GM19438 (cell line): ENCODE data around the gene GLMN.
"Not testable (repeated sequence)": the region's sequence is repeated elsewhere in the genome, so short reads cannot be mapped to it uniquely, and the experiment has no call there.

Experiments used
- ATAC-seq: cut with Tn5 transposase; IDR thresholded peaks from one replicate; pipeline ENCODE4 v1.9.1; 2021; ENCODE audit warnings: low read depth; ENCODE audit not compliant: unreplicated experiment

GLMN gene

GRCh38 chr1:92299477-92300150 lies 827 bp upstream of the GLMN start:
- ATAC-seq, result no peak

DNA sequence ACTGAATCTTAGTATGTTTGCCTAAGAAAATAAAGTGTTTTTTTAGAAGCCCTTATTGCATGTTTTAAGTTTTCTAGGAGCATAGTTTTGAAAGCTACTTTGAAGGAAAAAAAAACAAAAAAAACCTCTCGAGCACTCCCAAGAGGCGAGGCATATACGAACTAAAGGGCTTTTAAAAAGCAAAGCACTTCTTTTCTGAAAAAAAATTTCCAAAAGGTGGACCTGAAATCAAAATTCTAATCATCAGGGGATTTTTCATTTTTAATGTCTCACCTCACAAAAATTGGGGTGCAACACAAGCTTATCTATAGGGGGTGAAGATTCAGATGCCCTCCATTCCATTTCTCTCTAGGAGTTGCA lies 594 bp downstream of the GLMN start:
- no peak for ATAC-seq

- no peak for ATAC-seq
These were observed 7.3 kb downstream of the GLMN start for GRCh38 chr1:92291372-92291999.

DNA sequence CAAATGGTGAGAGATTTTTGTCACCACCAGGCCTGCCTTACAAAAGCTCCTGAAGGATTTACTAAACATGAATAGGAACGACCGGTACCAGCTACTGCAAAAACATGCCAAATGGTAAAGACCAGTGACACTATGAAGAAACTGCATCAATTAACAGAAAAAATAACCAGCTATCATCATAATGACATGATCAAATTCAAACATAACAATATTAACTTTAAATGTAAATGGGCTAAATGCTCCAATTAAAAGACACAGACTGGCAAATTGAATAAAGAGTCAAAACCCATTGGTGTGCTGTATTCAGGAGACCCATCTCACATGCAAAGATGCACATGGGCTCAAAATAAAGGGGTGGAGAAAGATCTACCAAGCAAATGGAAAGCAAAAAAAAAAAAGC lies 17.4 kb downstream of the GLMN start:
- not testable (repeated sequence) for ATAC-seq

GRCh38 chr1:92279781-92280180 lies 19.0 kb downstream of the GLMN start:
- ATAC-seq, result not testable (repeated sequence)

- no peak for ATAC-seq
These were observed 21.6 kb downstream of the GLMN start for GRCh38 chr1:92277105-92277723.

- ATAC-seq, result no peak
These were observed 22.7 kb downstream of the GLMN start for GRCh38 chr1:92276082-92276481.

DNA sequence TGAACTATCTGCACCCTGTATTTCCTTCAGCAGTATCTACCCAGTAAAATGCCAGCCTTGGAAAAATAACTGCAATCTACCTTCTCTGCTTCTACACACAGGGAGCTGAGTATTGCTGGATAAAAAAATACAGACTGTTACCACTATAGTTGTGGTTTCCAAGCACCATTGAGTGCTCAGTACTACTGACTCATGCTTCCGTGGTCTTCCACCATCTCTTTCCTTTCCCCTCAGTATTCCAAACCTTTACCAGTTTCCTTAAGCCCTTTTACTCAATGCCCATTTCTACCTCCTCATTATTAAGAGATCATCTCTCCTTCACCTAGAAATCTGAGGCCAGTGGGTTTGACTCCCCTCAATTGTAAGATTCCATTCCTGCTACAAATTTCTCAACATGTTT lies 23.8 kb downstream of the GLMN start:
- ATAC-seq, result no peak

DNA sequence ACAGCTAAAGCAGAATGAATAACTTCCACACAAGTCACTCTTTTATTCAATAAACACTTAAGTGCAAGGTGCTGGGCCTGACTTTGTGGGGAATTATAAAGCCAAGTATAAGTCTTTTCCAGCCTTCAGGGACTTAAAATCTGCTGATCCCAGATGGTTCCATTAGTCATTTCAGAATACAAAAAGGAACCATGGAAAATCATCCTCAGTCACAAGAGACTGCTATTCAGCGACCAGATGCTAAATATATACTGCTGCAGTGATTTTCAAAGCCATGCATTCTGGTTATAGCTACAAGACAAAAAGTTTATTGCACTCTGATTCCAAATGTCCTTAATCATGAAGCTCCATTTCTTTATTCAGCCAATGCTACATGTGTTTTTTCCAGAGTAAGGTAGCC lies 25.7 kb downstream of the GLMN start:
- no peak for ATAC-seq

- ATAC-seq, result no peak
These were observed 36.3 kb downstream of the GLMN start for GRCh38 chr1:92262516-92262915.

DNA sequence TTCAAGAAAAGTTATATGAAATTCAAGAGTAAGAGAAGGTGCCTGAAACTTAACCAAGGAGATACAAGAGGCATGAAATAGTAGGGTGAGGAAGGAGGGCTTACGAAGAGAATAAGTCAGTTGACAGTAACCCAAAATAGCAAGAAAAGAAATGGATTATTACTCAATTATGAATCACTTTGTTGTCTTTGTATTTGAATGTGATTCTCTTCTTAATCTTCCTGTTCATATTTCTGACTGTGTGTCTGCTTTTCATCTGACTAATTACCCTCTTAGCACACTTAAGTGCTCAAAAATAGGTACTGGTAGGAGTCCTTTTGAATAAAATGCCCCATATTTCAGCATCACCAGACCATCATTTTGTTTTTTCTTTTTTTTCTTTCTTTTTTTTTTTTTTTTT lies 39.4 kb downstream of the GLMN start:
- ATAC-seq, result no peak

DNA sequence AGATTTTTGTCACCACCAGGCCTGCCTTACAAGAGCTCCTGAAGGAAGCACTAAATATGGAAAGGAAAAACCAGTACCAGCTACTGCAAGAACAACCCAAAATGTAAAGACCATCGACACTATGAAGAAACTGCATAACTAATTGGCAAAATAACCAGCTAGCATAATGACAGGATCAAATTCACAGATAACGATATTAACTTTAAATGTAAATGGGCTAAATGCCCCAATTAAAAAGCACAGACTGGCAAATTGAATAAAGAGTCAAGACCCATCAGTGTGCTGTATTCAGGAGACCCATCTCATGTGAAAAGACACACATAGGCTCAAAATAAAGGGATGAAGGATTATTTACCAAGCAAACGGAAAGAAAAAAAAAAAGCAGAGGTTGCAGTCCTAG lies 44.1 kb downstream of the GLMN start:
- not testable (repeated sequence) for ATAC-seq

DNA sequence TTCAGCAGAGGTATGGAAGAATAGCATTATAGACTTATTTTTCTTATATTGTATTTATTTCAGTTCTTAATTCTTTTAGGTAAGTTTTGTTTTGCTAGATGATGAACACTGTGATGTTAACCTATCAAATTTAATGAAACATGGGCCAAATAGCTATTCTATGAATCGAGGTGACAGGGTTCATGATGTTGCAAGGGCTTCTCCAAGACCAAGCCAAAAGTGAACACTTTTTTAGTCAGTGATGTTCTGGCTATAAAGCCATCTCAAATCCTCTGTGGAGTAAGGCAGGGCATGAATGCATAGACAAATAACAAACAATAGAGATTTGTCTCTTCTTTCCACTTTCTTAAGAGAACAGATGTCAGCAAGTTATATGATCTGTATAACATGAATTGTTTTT lies 54.4 kb downstream of the GLMN start:
- ATAC-seq, result no peak

- no peak for ATAC-seq
These were observed 58.8 kb downstream of the GLMN start for GRCh38 chr1:92240034-92240433.

- ATAC-seq, result no peak
These were observed 68.1 kb downstream of the GLMN start for GRCh38 chr1:92230736-92231135.

GRCh38 chr1:92228401-92228800 lies 70.4 kb downstream of the GLMN start:
- no peak for ATAC-seq

DNA sequence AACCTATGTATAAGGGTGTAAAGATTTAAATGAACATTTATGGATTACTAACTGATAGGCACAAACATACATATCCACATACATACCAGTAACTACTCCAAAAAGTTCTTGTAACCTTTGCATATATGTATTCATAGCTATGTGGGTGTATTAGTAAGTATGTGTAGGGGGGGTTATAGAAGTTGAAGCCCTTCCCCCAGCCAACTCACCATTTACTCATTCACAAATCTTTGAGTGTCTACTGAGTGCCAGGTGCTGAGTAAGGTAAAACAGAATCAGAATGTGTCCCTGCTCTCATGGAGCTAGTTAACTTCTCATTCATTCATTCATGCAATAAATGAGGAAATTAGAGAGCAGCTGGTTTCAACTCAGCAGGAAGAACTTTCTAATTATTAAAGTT lies 79.8 kb downstream of the GLMN start:
- ATAC-seq, result no peak

DNA sequence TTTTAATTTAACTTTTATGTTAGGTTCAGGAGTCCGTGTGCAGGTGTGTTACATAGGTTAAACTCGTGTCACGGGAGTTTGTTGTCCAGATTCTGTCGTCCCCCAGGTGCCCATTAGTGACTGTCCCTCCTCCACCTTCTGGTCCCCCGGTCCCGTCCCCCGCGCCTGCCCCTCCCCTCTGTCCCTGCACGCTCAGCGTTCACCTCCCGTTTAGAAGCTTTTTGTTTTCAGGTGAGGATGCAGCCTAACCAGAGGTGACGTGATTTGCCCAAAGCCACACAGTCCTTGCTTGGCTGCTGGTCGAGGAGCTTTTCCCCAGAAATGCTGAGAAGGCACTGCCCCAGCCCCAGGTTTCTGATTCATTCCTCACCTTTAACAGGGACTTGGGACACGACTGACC lies 80.2 kb downstream of the GLMN start:
- ATAC-seq, result no peak

- ATAC-seq, result no peak
These were observed 81.1 kb downstream of the GLMN start, which contains the start of gene C1orf146 for GRCh38 chr1:92217721-92218120. TSS of gene C1orf146 (plus strand) at chr1:92217915. CDS start at chr1:92231421, 13,506 bp downstream.

GRCh38 chr1:92211166-92211565 lies 87.6 kb downstream of the GLMN start:
- ATAC-seq, result no peak

DNA sequence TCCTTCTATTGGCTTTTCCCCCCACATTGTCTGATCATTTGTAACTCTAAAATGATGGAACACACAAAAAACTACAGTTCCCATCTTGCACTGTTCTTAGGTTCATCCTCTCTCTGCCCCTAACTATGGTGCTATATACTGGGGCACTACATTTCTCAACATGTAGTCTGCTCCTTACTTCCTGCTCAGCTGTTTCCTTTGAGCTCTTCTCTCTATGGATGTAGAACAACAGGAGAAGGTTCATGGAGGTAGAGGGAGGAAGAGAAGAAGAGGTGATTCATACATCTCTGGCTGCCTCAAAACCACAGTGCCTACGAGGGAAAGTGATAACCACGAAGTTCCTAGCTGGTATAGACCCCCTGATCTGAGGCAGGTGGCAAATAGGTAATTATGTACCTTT lies 88.1 kb downstream of the GLMN start:
- no peak for ATAC-seq

DNA sequence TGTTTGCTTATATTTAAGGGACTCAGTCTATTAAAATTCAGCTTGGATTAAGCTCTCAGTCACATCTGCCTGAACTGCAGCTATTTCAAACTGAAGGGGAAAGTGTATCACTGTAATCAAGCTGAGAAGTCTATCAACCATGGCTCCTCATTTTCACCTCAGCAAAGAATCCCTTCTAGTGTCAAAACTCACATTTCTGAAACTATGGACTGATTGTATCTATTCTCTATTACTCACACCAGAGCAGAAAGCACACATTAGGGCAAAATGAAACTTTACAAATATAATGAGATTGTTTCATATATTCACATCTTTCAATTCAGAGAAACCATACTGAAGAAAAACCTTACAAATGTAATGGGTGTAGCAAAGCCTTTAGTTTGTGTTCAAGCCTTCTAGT lies 95.7 kb downstream of the GLMN start:
- ATAC-seq, result no peak
